Measurements from ENCODE around the gene HLCS. TPM values are rescaled to one million over a fixed set of nuclear protein-coding genes. Genes with fewer than 3 reads are reported as not detected.

The HLCS gene
- total and polyA plus RNA-seq, 2 of the 8 experiments (the other 6 are each of a cell fraction or from before 2014, with no cell fraction given), result 4.7 to 12.2 TPM

GRCh38 chr21:36877741-36878140, 88.7 kb downstream of the HLCS start:
- Histone ChIP-seq H3K4me2 (ENCODE audit: insufficient read depth in 1 of 2, low read depth in 2 of 2, low read length in 2 of 2) (no peak overlapping the region), H2BK20ac (ENCODE audit: low read length) (no peak overlapping the region), H2BK120ac (replicated peaks; ENCODE audit: low read depth, low read length) (no peak overlapping the region), H4K20me1 (replicated peaks in 1 of 2; ENCODE audit: control insufficient read depth in 1 of 2, insufficient read depth in 2 of 2, low read length in 2 of 2) (no peaks in the 10 kb centered on the region), H3K18ac (ENCODE audit: extremely low read depth, low read length) (no peak overlapping the region), H3K4me3 (ENCODE audit: extremely low read depth in 1 of 4, insufficient read depth in 2 of 4, low read depth in 3 of 4, low read length in 4 of 4) (no peak overlapping the region), H3K4ac (replicated peaks; ENCODE audit: insufficient read length, low read depth, low read length) (no peak overlapping the region), H3K27me3 (replicated peaks in 1 of 4; ENCODE audit: control insufficient read depth in 3 of 4, extremely low read depth in 1 of 4, insufficient read depth in 3 of 4, low read length in 3 of 4) (no peaks in the 10 kb centered on the region), H2AFZ (ENCODE audit: low read length) (no peak overlapping the region), H2AK5ac (ENCODE audit: low read depth, low read length) (no peak overlapping the region), H3K27ac (ENCODE audit: low read depth, low read length) (no peak overlapping the region), H3K4me1 (replicated peaks in 1 of 4; ENCODE audit: control insufficient read depth in 3 of 4, insufficient read depth in 4 of 4, low read length in 3 of 4) (no peaks in the 10 kb centered on the region; a peak in 1 of 7 replicates), H3K79me1 (ENCODE audit: low read depth, low read length) (no peaks in the 10 kb centered on the region), H3K9ac (replicated peaks in 1 of 4; ENCODE audit: extremely low read depth in 1 of 4, low read depth in 3 of 4, low read length in 3 of 4) (no peak overlapping the region), H3K79me2 (ENCODE audit: control insufficient read depth in 1 of 2, insufficient read depth in 2 of 2, low read length in 2 of 2) (no peaks in the 10 kb centered on the region), H3K23me2 (ENCODE audit: low read depth, low read length) (no peaks in the 10 kb centered on the region), H3K9me3 (ENCODE audit: insufficient read depth in 2 of 2, low read depth in 1 of 2, low read length in 1 of 2) (peaks cover 1 to 4% of the 10 kb centered on the region in 2 experiments; a peak in 2 of 4 replicates), H3K23ac (ENCODE audit: insufficient read length) (no peak overlapping the region), H3K36me3 (ENCODE audit: control insufficient read depth in 2 of 4, insufficient read depth in 4 of 4, low read length in 3 of 4) (no peaks in the 10 kb centered on the region), H4K5ac (ENCODE audit: insufficient read length, low read depth, low read length) (no peak overlapping the region), H4K8ac (ENCODE audit: extremely low read depth, insufficient read depth, low read length) (no peak overlapping the region), H4K91ac (replicated peaks; ENCODE audit: insufficient read length, low read length) (no peak overlapping the region), H2BK12ac (ENCODE audit: low read depth, low read length) (no peak overlapping the region), H3K56ac (replicated peaks; ENCODE audit: insufficient read length, low read depth, low read length) (no peak overlapping the region), H3K14ac (ENCODE audit: insufficient read length) (no peak overlapping the region), H2BK15ac (ENCODE audit: low read length) (no peak overlapping the region), H2BK5ac (ENCODE audit: low read depth, low read length) (no peak overlapping the region)
- CTCF ChIA-PET (ENCODE audit: partially characterized antibody), result interaction anchor here (1.1 kb wide), 1 partner anchor 24 kb away, joined by 3 read pairs; no protein-coding TSS in a partner anchor
- POLR2A ChIA-PET (ENCODE audit: partially characterized antibody), result no interaction called here
- DNase-seq (ENCODE audit: low read depth in 1 of 2, low spot score in 2 of 2) (no peak), FAIRE-seq (no peak)
- TF ChIP-seq RBBP5 (IDR thresholded peaks at IDR 0.05; ENCODE audit: borderline replicate concordance, low read depth, low read length), result no peak
- TF ChIP-seq CTCF (IDR thresholded peaks at IDR 0.05; ENCODE audit: control extremely low read depth in 1 of 3, insufficient read depth in 1 of 3, low read depth in 1 of 3, low read length in 3 of 3), result no peak

All from H1 (cell line).